Mesothelial cell of epicardium (in vitro differentiated cells): ENCODE data around the gene AKT1. TPM values are rescaled to one million over a fixed set of nuclear protein-coding genes. Genes with fewer than 3 reads are reported as not detected.

Experiments used
- DNase-seq, 2 experiments: peaks; one replicate each; pipeline ENCODE4 v3.0.0; 2021; ENCODE audit warnings: low spot score in 2 of 2; ENCODE audit not compliant: unreplicated experiment in 2 of 2
- H3K27ac Mint-ChIP-seq: 2 replicates; pipeline ENCODE4 v1.8.0; 2021; ENCODE audit warnings: mixed read lengths
- H3K27me3 Mint-ChIP-seq: 2 replicates; pipeline ENCODE4 v1.8.0; 2021; ENCODE audit warnings: low read depth, mixed read lengths
- H3K36me3 Mint-ChIP-seq: 2 replicates; pipeline ENCODE4 v1.8.0; 2021; ENCODE audit warnings: mixed read lengths
- H3K4me1 Mint-ChIP-seq: 2 replicates; pipeline ENCODE4 v1.8.0; 2021; ENCODE audit warnings: mixed read lengths
- H3K4me3 Mint-ChIP-seq: 2 replicates; pipeline ENCODE4 v1.8.0; 2021; ENCODE audit warnings: mild to moderate bottlenecking, moderate library complexity, mixed read lengths
- H3K9me3 Mint-ChIP-seq: 2 replicates; pipeline ENCODE4 v1.8.0; 2021; ENCODE audit warnings: mixed read lengths
- CTCF ChIP-seq: fragments of 200-600 bp; sonication (generic); IDR thresholded peaks from one replicate; pipeline ENCODE4 v1.5.0; 2021; ENCODE audit warnings: antibody characterized with exemption; ENCODE audit not compliant: unreplicated experiment
- total RNA-seq: library from RNA; stranded (reverse); gene quantifications from 3 replicates; pipeline ENCODE4 v1.2.1, GENCODE V29; 2021

Gene AKT1
- total RNA-seq, 1 donor from 2014 or later = 122 TPM

- TF ChIP-seq CTCF = peak; percentile 94
Observed at GRCh38 chr14:104723651-104724406, 71.7 kb downstream of the AKT1 start, which contains the start of gene ADSS1. Gene ADSS1 (plus strand): TSS chr14:104724229. CDS start chr14:104724271, 42 bp downstream.

GRCh38 chr14:104722938-104723650 is 72.5 kb downstream of the AKT1 start:
- TF ChIP-seq CTCF = no peak
- peaks cover 8% of the 10 kb centered on the region for H3K36me3 Mint-ChIP-seq
- H3K27ac Mint-ChIP-seq = no peak overlapping the region
- H3K27me3 Mint-ChIP-seq = peaks cover 3% of the 10 kb centered on the region
- DNase-seq = no peak
- H3K4me1 Mint-ChIP-seq = peaks cover 5% of the 10 kb centered on the region
- no peak overlapping the region for H3K4me3 Mint-ChIP-seq
- no peaks in the 10 kb centered on the region for H3K9me3 Mint-ChIP-seq

More at GRCh38 chr14:104723651-104724406, 71.7 kb downstream of the AKT1 start, which contains the start of gene ADSS1:
- peak within 1 kb of the TSS; percentile 84 for H3K4me3 Mint-ChIP-seq
- peaks cover 5% of the 10 kb centered on the region for H3K4me1 Mint-ChIP-seq
- H3K27ac Mint-ChIP-seq = no peak within 1 kb of the TSS
- H3K9me3 Mint-ChIP-seq = no peaks in the 10 kb centered on the region
- H3K27me3 Mint-ChIP-seq = peaks cover 3% of the 10 kb centered on the region
- H3K36me3 Mint-ChIP-seq = peaks cover 8% of the 10 kb centered on the region
- DNase-seq = peak in 1 of 2 experiments; percentile 53

GRCh38 chr14:104721505-104722431 is 73.8 kb downstream of the AKT1 start:
- no peaks in the 10 kb centered on the region for H3K27me3 Mint-ChIP-seq
- no peak for DNase-seq
- peaks cover 15% of the 10 kb centered on the region for H3K36me3 Mint-ChIP-seq
- no peaks in the 10 kb centered on the region for H3K9me3 Mint-ChIP-seq
- peaks cover 5% of the 10 kb centered on the region for H3K4me1 Mint-ChIP-seq
- no peak overlapping the region for H3K4me3 Mint-ChIP-seq
- no peak for TF ChIP-seq CTCF
- H3K27ac Mint-ChIP-seq = no peak overlapping the region

Other genes starting within 250 kb of the AKT1 start
- 0.29 to 0.52 TPM (median 0.36 TPM) in 3 replicates for gene C14orf180, start 216.0 kb downstream of the AKT1 start, total RNA-seq
- gene TMEM179, start 191.0 kb downstream of the AKT1 start, total RNA-seq = 5.9 to 7.3 TPM (median 6.0 TPM) in 3 replicates
- gene INF2, start 106.1 kb downstream of the AKT1 start, total RNA-seq = 90.2 to 92.8 TPM (median 92.5 TPM) in 3 replicates
- gene ADSS1, start 71.5 kb downstream of the AKT1 start, total RNA-seq = 14.1 to 17.1 TPM (median 14.4 TPM) in 3 replicates
- gene SIVA1, start 42.6 kb downstream of the AKT1 start, total RNA-seq = 68.7 to 70.9 TPM (median 70.9 TPM) in 3 replicates
- gene ZBTB42, start 5.4 kb upstream of the AKT1 start, total RNA-seq = 5.8 to 6.7 TPM (median 6.2 TPM) in 3 replicates
- 28.3 to 29.2 TPM (median 28.4 TPM) in 3 replicates for gene CEP170B, start 69.5 kb upstream of the AKT1 start, total RNA-seq
- gene PLD4, start 129.1 kb upstream of the AKT1 start, total RNA-seq = 0.58 to 0.78 TPM (median 0.75 TPM) in 3 replicates
- gene AHNAK2, start 182.6 kb upstream of the AKT1 start, total RNA-seq = 2.4 to 2.8 TPM (median 2.6 TPM) in 3 replicates
- gene CLBA1, start 190.0 kb upstream of the AKT1 start, total RNA-seq = 9.0 to 10.3 TPM (median 10.2 TPM) in 3 replicates
- 31.5 to 33.9 TPM (median 32.3 TPM) in 3 replicates for gene CDCA4, start 225.3 kb upstream of the AKT1 start, total RNA-seq